Activated T-cell treated with anti-CD3 and anti-CD28 coated beads, Interleukin-2, amount 50 U/mL, for 1 hour (primary cell): Measurements from ENCODE around the gene DNAJC11.
A peak's percentile ranks its signal among the peaks of the same experiment; 100 is the strongest.

Source experiments
- DNase-seq: peaks from one replicate; pipeline ENCODE4 v3.0.0-alpha.2; 2020

DNAJC11 gene

GRCh38 chr1:6599141-6599975 is 102.3 kb downstream of the DNAJC11 start:
- peak; percentile 56 for DNase-seq

GRCh38 chr1:6597777-6598131 is 103.9 kb downstream of the DNAJC11 start:
- DNase-seq, result no peak

GRCh38 chr1:6596886-6597776 is 104.5 kb downstream of the DNAJC11 start:
- DNase-seq, result no peak

DNA sequence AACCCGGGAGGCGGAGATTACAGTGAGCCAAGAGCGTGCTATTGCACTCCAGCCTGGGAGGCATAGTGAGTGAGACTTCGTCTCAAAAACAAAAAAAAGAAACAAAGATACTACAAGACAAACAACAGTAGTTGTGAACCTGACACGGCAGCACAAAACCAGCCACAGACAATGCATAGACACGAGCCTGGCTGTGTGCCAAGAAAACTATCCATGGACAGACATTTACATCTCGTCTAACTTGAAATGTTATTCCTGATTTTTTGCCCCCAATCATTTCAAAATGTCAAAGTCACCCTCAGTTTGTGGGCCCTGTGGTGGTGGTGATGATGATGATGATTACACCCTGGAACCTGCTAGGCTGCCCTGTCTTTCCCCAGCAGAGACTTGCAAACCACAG is 105.3 kb downstream of the DNAJC11 start:
- DNase-seq, result no peak

DNA sequence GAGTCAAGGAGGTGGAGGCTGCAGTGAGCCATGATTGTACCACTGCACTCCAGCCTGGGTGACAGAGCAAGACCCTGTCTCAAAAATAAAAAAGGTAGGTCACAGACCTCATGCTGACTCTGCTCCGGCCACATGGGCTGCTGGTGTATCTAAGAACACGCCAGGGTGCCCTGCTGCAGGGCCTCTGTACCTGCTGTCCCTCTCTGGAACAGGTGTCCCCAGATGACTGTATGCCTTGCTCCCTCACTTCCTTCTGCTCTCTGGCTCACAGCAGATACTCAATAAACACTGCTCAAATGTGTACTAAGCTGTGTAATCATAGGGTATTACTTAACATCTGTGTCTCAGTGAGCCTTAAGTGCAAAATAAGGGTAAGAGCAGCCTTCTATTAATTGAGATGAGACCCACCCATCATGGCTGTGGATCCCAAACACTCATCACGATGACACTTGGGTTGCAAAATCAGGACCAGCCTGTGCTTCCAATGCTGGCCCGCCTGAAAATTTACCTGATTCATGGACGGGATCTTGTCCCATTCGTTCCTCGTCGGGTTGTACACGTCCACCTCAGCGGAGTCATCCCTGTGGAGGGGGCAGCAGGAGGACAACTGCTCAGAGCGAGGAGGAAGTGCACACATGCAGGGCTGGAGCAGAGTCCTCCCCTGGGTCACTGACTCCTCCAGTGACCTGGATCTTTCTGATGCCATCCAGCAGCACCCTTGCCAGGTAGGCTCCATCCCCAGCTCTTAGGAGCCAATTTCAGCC is 106.5 kb downstream of the DNAJC11 start:
- DNase-seq, result no peak

DNA sequence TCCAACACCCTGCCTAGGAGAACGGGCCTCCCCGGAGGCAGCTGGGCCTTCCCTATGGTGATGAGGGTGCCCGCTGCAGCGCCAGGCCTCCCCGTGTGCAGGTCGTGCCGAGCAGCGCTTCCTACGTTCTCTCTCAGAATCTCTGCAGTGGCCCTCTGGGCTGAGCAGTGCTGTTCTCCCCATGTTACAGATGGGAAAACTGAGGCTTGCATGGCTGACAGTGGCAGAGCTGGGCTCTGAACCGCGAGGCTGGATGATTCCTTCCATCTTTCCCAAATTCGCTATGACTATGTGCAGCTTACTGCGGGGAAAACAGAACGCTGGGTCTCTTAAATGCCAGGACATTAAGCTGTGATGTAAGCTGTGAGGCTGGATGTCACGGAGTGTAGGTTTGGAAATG is 107.8 kb downstream of the DNAJC11 start:
- DNase-seq, result no peak

DNA sequence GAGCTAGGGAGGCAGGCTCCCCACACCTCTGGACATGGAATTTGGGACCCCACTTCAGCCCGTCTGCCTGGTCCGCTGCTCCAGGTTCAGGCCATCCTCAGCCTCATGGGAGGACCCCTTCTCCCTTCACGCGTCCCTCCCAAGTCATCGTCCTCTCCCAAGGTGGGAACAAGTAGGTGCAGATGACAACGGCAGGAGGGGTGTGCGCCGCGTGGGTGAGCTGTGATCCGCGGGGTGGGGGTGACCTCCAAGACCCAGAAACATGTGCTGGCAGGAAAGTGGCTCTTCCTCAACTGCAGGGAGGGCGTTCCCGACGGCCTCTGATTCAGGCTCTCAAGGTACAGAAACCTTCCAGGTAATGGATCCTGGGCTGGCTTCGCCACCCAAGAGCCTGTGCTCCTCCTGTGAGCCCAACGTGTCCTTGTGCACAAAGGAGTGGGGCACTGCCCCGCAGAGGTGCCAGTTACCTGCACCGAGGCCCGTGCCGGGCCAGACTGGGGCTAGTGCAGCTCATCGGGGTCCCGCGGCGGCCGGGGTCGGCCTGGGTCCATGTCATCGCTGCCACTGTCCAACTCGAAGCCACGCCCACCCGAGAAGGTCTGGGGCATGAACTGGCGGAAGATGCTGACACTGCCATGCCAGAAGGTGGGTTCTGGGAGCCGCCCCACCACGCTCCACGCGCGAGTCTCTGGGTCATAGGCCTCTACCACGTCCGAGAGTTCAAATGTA is 108.6 kb downstream of the DNAJC11 start:
- no peak for DNase-seq

DNA sequence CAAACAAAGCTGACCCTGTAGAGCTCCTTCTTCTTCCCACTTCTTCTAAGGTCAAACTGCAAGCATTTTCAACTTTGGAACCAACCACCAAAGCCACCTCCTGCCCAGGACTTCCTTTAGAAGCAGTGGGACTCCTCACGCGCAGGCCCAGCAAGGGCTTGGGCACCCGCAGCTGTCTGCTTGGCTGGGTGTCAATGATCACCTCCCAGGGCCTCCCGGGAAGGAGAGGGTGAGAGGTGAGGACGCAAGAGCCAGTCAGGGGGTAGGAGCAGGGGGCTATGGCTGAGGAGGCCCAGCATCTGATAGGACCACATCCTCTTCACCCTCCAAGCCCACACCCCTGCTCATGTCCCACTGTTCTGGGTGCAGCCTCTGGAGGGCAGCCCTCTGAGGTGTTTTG is 109.2 kb downstream of the DNAJC11 start:
- DNase-seq, result no peak

DNA sequence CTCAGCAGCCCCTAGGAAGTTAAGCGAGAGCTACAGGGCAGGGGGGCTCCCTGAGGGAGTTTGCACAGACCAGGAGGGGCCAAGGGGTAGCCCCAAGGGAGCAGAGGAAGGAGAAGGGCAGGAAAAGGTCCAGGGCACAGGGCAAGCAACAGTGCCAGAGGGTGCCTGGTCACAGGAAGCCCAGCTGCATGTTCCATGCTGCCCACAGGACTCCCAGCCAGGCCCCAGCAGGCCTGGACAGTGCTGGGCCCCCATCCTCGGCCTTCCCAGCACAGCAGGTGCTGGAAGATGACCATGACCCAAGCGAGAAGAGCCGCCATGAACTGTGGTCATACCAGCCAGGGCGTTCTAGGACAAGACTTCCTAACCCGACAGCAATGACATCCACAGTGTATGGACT is 110.0 kb downstream of the DNAJC11 start:
- no peak for DNase-seq

GRCh38 chr1:6591222-6591621 is 110.4 kb downstream of the DNAJC11 start:
- DNase-seq, result no peak

DNA sequence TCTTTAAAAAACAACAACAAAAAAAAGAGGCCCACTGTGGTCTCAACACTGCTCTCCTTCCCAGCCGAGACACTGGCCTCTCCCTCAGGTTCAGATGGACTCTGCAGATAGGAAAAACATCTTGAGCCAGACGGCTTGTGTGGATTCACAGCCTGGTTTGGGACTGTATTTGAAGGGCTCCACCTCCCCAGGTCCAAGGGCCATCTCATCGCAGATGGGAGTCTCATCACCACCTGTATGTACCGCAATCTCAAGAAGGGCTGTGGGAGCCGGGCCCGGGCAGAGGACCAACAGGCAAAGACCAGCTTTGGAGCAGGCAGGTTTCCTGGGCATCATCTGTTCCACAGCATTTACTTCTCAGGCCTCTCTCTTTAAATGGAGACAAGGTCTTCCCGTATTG is 111.6 kb downstream of the DNAJC11 start:
- DNase-seq, result no peak

GRCh38 chr1:6588893-6589520 is 112.6 kb downstream of the DNAJC11 start:
- no peak for DNase-seq

DNA sequence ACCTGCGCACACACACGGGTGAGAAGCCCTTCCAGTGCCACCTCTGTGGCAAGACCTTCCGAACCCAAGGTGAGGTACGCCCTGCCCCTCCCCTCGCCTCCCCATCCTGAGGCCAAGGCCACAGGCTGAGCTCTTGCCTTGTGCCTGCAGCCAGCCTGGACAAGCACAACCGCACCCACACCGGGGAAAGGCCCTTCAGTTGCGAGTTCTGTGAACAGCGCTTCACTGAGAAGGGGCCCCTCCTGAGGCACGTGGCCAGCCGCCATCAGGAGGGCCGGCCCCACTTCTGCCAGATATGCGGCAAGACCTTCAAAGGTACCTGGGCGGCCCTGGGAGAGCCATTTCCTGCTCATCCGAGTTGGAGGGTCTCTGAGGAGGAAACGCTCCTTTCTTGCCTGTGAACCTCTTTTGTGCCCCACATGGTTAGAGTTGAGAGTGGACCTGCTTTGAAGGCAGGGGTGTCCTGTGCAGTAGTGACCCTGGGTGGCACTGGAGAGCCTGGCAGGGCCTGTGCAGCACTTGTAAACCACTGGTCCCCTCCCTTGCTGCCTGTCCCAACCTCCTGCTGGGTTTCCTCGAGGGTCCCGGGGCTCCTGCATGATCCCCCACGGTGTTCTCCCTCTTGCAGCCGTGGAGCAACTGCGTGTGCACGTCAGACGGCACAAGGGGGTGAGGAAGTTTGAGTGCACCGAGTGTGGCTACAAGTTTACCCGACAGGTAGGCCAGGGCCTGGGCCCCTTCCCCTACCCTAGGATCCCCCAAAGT is 113.3 kb downstream of the DNAJC11 start:
- no peak for DNase-seq

GRCh38 chr1:6587261-6588005 is 114.2 kb downstream of the DNAJC11 start:
- no peak for DNase-seq

DNA sequence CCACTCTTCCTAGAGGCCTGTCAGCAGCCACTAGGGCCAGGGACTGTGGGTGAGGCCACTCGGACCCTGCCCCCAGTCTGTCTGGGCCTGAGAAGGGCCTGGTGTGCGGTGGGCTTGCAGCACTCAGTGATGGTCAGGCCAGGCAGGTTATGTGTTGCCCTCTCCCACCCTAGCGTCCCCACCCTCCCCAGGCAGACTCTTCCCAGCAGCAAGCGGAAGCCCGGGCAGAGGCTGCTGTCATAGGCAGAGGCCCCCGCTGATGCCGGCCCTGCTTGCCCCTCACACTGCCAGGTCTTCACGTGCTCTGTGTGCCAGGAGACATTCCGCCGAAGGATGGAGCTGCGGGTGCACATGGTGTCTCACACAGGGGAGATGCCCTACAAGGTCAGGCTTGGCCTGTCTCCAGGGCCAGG is 115.2 kb downstream of the DNAJC11 start:
- DNase-seq, result no peak

GRCh38 chr1:6585841-6586240 is 115.8 kb downstream of the DNAJC11 start:
- no peak for DNase-seq

- no peak for DNase-seq
These were observed 116.4 kb downstream of the DNAJC11 start for GRCh38 chr1:6585081-6585722.
